CD4-positive, alpha-beta memory T cell (primary cell): ENCODE data around the gene VWA3B. TPM values are rescaled to one million over a fixed set of nuclear protein-coding genes. Genes with fewer than 3 reads are reported as not detected.

Source experiments
- CTCF ChIA-PET: fragments of 350-600 bp; sonication (Branson Sonifier 250); formaldehyde crosslinking; loops from one replicate; lab custom pipeline; 2021; ENCODE audit warnings: inconsistent platforms; ENCODE audit not compliant: partially characterized antibody; lab: Charles Lee
- POLR2A ChIA-PET: fragments of 350-600 bp; sonication (Branson Sonifier 250); formaldehyde crosslinking; loops from one replicate; lab custom pipeline; 2021; ENCODE audit not compliant: partially characterized antibody; lab: Charles Lee
- DNase-seq, 5 donors: peaks; one replicate each; pipeline versions ENCODE4 v3.0.0 to v3.0.0-alpha.2; 2020 to 2022; ENCODE audit warnings: mixed read lengths in 1 of 5
- H3K27ac ChIP-seq: one replicate; pipeline ENCODE4 v1.7.0; 2013; ENCODE audit warnings: low read depth, low read length
- H3K27me3 ChIP-seq: 2 replicates; pipeline ENCODE4 v1.7.0; 2013; ENCODE audit warnings: mild to moderate bottlenecking, low read length, moderate library complexity; ENCODE audit not compliant: insufficient read depth
- H3K36me3 ChIP-seq: 2 replicates; pipeline ENCODE4 v1.7.0; 2013; ENCODE audit warnings: mild to moderate bottlenecking, low read length, moderate library complexity; ENCODE audit not compliant: insufficient read depth
- H3K4me1 ChIP-seq: 2 replicates; pipeline ENCODE4 v1.7.0; 2013; ENCODE audit warnings: mild to moderate bottlenecking, low read length, moderate library complexity; ENCODE audit not compliant: insufficient read depth
- H3K4me3 ChIP-seq, 2 donors: one replicate each; pipeline ENCODE4 v1.7.0; 2013; ENCODE audit warnings: low read length in 2 of 2, mild to moderate bottlenecking in 1 of 2
- H3K9me3 ChIP-seq, 2 donors: one replicate each; pipeline ENCODE4 v1.7.0; 2013; ENCODE audit warnings: low read length in 2 of 2, control low read depth in 1 of 2; ENCODE audit not compliant: control insufficient read depth in 1 of 2
- H3K27ac Mint-ChIP-seq, 7 donors: one replicate each; pipeline ENCODE4 v1.8.0; 2020 to 2021; ENCODE audit warnings: mixed read lengths in 7 of 7, mild to moderate bottlenecking in 6 of 7, inconsistent platforms in 3 of 7, moderate library complexity in 3 of 7
- H3K27me3 Mint-ChIP-seq, 2 donors: one replicate each; pipeline ENCODE4 v1.8.0; 2020 to 2021; ENCODE audit warnings: mixed read lengths in 2 of 2
- H3K36me3 Mint-ChIP-seq, 2 donors: one replicate each; pipeline ENCODE4 v1.8.0; 2020 to 2021; ENCODE audit warnings: mixed read lengths in 2 of 2, inconsistent platforms in 1 of 2, mild to moderate bottlenecking in 1 of 2
- H3K4me1 Mint-ChIP-seq, 4 donors: one replicate each; pipeline ENCODE4 v1.8.0; 2020 to 2021; ENCODE audit warnings: mixed read lengths in 4 of 4, mild to moderate bottlenecking in 1 of 4
- H3K4me3 Mint-ChIP-seq, 8 donors: one replicate each; pipeline ENCODE4 v1.8.0; 2020 to 2021; ENCODE audit warnings: mixed read lengths in 8 of 8, mild to moderate bottlenecking in 7 of 8, moderate library complexity in 6 of 8, inconsistent platforms in 3 of 8
- H3K9me3 Mint-ChIP-seq, 8 donors: one replicate each; pipeline ENCODE4 v1.8.0; 2020 to 2021; ENCODE audit warnings: mixed read lengths in 8 of 8, mild to moderate bottlenecking in 5 of 8, inconsistent platforms in 3 of 8, moderate library complexity in 1 of 8
- intact Hi-C: fragments of 100-400 bp; cut with micrococcal nuclease; formaldehyde crosslinking; loops from one replicate; pipeline ENCODE4 v1.15.1; 2023
- polyA plus RNA-seq, 2 donors: library from polyadenylated mRNA; unstranded; fragments of 300-500 nt; fragmentation: Illumina TruSeq; gene quantifications; one replicate each; pipeline ENCODE4 v1.2.3, GENCODE V29; 2021
- total RNA-seq, 2 experiments: library from RNA; stranded (reverse); gene quantifications; one replicate each; pipeline ENCODE4 v1.2.3, GENCODE V29; 2021

The VWA3B gene
- total and polyA plus RNA-seq, 4 experiments from 2014 or later, result not detected

- H3K27me3 Mint-ChIP-seq, result peaks cover 18 to 23% of the 10 kb centered on the region in 2 donors
- DNase-seq, result no peak
- Histone ChIP-seq H3K9me3 (no peaks in the 10 kb centered on the region), H3K27ac (no peak overlapping the region), H3K4me1 (no peaks in the 10 kb centered on the region), H3K27me3 (no peaks in the 10 kb centered on the region), H3K4me3 (no peak overlapping the region), H3K36me3 (no peaks in the 10 kb centered on the region)
- no peaks in the 10 kb centered on the region for H3K4me1 Mint-ChIP-seq
- H3K36me3 Mint-ChIP-seq, result peaks cover 0 to 6% of the 10 kb centered on the region in 2 donors
- CTCF ChIA-PET, result no interaction called here
- POLR2A ChIA-PET, result no interaction called here
- intact Hi-C loops, result no loop called here
- no peak overlapping the region for H3K4me3 Mint-ChIP-seq
- H3K27ac Mint-ChIP-seq, result no peak overlapping the region
- peaks cover 0 to 8% (median under 1%) of the 10 kb centered on the region in 8 donors for H3K9me3 Mint-ChIP-seq
Observed at GRCh38 chr2:98295721-98296414, 208.9 kb downstream of the VWA3B start.

- intact Hi-C loops, result no loop called here
- CTCF ChIA-PET, result no interaction called here
- H3K27me3 Mint-ChIP-seq, result peaks cover 16 to 20% of the 10 kb centered on the region in 2 donors
Observed at GRCh38 chr2:98296440-98296839, 209.5 kb downstream of the VWA3B start.

GRCh38 chr2:98297817-98298682 is 211.1 kb downstream of the VWA3B start:
- Mint-ChIP-seq H3K27me3 (peaks cover 17 to 21% of the 10 kb centered on the region in 2 donors), H3K9me3 (no peaks in the 10 kb centered on the region), H3K4me1 (no peaks in the 10 kb centered on the region), H3K36me3 (no peaks in the 10 kb centered on the region), H3K4me3 (no peak overlapping the region), H3K27ac (peak overlapping the region in 1 of 7 donors; percentile 39)
- H3K27ac ChIP-seq, result no peak overlapping the region
- no peak for DNase-seq
- no peaks in the 10 kb centered on the region for H3K36me3 ChIP-seq
- H3K9me3 ChIP-seq, result no peaks in the 10 kb centered on the region
- intact Hi-C loops, result no loop called here
- H3K27me3 ChIP-seq, result no peaks in the 10 kb centered on the region
- H3K4me3 ChIP-seq, result no peak overlapping the region
- POLR2A ChIA-PET, result no interaction called here
- H3K4me1 ChIP-seq, result no peaks in the 10 kb centered on the region
- CTCF ChIA-PET, result no interaction called here

More at GRCh38 chr2:98296440-98296839, 209.5 kb downstream of the VWA3B start:
- DNase-seq, result no peak
- Histone ChIP-seq H3K4me1 (no peaks in the 10 kb centered on the region), H3K27ac (no peak overlapping the region), H3K27me3 (no peaks in the 10 kb centered on the region), H3K9me3 (no peaks in the 10 kb centered on the region), H3K36me3 (no peaks in the 10 kb centered on the region), H3K4me3 (no peak overlapping the region)
- POLR2A ChIA-PET, result no interaction called here
- Mint-ChIP-seq H3K9me3 (peaks cover 0 to 3% (median 0%) of the 10 kb centered on the region in 8 donors), H3K27ac (no peak overlapping the region), H3K4me3 (no peak overlapping the region), H3K4me1 (no peaks in the 10 kb centered on the region), H3K36me3 (peaks cover 0 to under 1% of the 10 kb centered on the region in 2 donors)

GRCh38 chr2:98298683-98299164 is 211.8 kb downstream of the VWA3B start:
- Mint-ChIP-seq H3K27ac (peak overlapping the region in 1 of 7 donors; percentile 39), H3K36me3 (no peaks in the 10 kb centered on the region), H3K27me3 (peaks cover 18 to 21% of the 10 kb centered on the region in 2 donors), H3K9me3 (no peaks in the 10 kb centered on the region), H3K4me1 (no peaks in the 10 kb centered on the region), H3K4me3 (no peak overlapping the region)
- DNase-seq, result no peak
- H3K9me3 ChIP-seq, result no peaks in the 10 kb centered on the region
- ChIA-PET CTCF (no interaction called here), POLR2A (no interaction called here)
- no peaks in the 10 kb centered on the region for H3K4me1 ChIP-seq
- no peak overlapping the region for H3K27ac ChIP-seq
- no peaks in the 10 kb centered on the region for H3K27me3 ChIP-seq
- intact Hi-C loops, result no loop called here
- no peak overlapping the region for H3K4me3 ChIP-seq
- no peaks in the 10 kb centered on the region for H3K36me3 ChIP-seq

- Histone ChIP-seq H3K36me3 (no peaks in the 10 kb centered on the region), H3K9me3 (no peaks in the 10 kb centered on the region), H3K4me1 (no peaks in the 10 kb centered on the region), H3K27ac (no peak overlapping the region), H3K4me3 (no peak overlapping the region), H3K27me3 (no peaks in the 10 kb centered on the region)
- CTCF ChIA-PET, result no interaction called here
- Mint-ChIP-seq H3K27ac (no peak overlapping the region), H3K4me3 (no peak overlapping the region), H3K27me3 (peaks cover 19 to 21% of the 10 kb centered on the region in 2 donors), H3K36me3 (no peaks in the 10 kb centered on the region), H3K9me3 (no peaks in the 10 kb centered on the region), H3K4me1 (no peaks in the 10 kb centered on the region)
- DNase-seq, result no peak
- intact Hi-C loops, result no loop called here
- POLR2A ChIA-PET, result no interaction called here
Observed at GRCh38 chr2:98299211-98299905, 212.4 kb downstream of the VWA3B start.

GRCh38 chr2:98300141-98300874 is 213.3 kb downstream of the VWA3B start:
- no peaks in the 10 kb centered on the region for H3K36me3 ChIP-seq
- Mint-ChIP-seq H3K9me3 (peaks cover 0 to 2% (median 0%) of the 10 kb centered on the region in 8 donors), H3K27ac (no peak overlapping the region), H3K4me3 (no peak overlapping the region), H3K27me3 (peaks cover 22 to 23% of the 10 kb centered on the region in 2 donors), H3K4me1 (no peaks in the 10 kb centered on the region), H3K36me3 (no peaks in the 10 kb centered on the region)
- ChIA-PET POLR2A (no interaction called here), CTCF (no interaction called here)
- H3K27me3 ChIP-seq, result no peaks in the 10 kb centered on the region
- no peaks in the 10 kb centered on the region for H3K9me3 ChIP-seq
- no peaks in the 10 kb centered on the region for H3K4me1 ChIP-seq
- no peak overlapping the region for H3K4me3 ChIP-seq
- no peak for DNase-seq
- intact Hi-C loops, result no loop called here
- H3K27ac ChIP-seq, result no peak overlapping the region
